Measurements from ENCODE around the gene MFNG. TPM values are rescaled to one million over a fixed set of nuclear protein-coding genes. Genes with fewer than 3 reads are reported as not detected.
A peak's percentile ranks its signal among the peaks of the same experiment; 100 is the strongest.

The MFNG gene
- total RNA-seq, 1 donor = 0.72 TPM

- H3K27me3 ChIP-seq (ENCODE audit: insufficient read depth, low read length) = no peaks in the 10 kb centered on the region
- no peaks in the 10 kb centered on the region for H4K20me1 ChIP-seq (ENCODE audit: insufficient read depth, low read length)
- H2AFZ ChIP-seq (ENCODE audit: low read length) = no peak overlapping the region
- no peak overlapping the region for H3K27ac ChIP-seq (ENCODE audit: low read depth, low read length)
- no peaks in the 10 kb centered on the region for H3K79me2 ChIP-seq (ENCODE audit: insufficient read depth, low read length)
- H3K36me3 ChIP-seq (ENCODE audit: insufficient read depth, low read length) = no peaks in the 10 kb centered on the region
- peaks cover 3% of the 10 kb centered on the region for H3K9me3 ChIP-seq (ENCODE audit: low read depth, low read length)
- no peak for TF ChIP-seq CTCF (IDR thresholded peaks at IDR 0.05; ENCODE audit: extremely low read depth, low read depth, low read length)
- H3K4me3 ChIP-seq (ENCODE audit: insufficient read depth, low read length) = no peak overlapping the region
- H3K4me2 ChIP-seq (ENCODE audit: insufficient read depth, low read length) = no peak overlapping the region
- DNase-seq (ENCODE audit: insufficient read length, low spot score, missing footprints) = peak; percentile 65
- H3K4me1 ChIP-seq (ENCODE audit: insufficient read depth, low read length) = no peaks in the 10 kb centered on the region
Measured at GRCh38 chr22:37439347-37439746, 46.8 kb downstream of the MFNG start.

DNA sequence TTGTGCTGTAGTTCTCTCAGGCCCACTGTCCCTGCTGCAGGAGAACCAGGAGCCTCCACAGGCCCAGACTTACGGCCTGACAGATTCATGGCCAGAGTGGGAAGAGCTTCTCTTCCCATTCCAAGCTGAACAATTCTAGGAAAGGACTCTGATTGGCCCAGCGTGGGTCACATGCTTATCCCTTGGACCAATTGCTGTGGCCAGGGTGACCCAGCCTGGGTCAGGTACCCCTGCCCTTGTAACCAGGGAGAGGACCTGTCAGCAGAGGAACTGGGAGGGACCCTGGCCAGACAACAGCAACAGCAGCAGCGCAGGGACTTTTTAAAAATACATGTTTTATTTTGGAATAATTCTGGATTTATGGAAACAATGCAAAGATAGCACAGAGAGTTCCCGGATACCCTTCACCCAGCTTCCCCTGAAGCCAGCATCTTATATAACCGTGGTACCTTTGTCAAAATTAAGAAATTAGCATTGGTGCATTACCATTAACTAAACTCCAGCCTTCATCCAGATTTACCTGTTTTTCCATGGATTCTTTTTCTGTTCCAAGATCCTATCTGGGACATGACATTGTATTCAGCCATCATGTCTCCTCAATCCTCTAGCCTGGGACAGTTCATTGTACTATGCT is 50.1 kb downstream of the MFNG start:
- Histone ChIP-seq H3K27ac (ENCODE audit: low read depth, low read length) (no peak overlapping the region), H2AFZ (ENCODE audit: low read length) (no peak overlapping the region), H4K20me1 (ENCODE audit: insufficient read depth, low read length) (no peaks in the 10 kb centered on the region), H3K36me3 (ENCODE audit: insufficient read depth, low read length) (no peaks in the 10 kb centered on the region), H3K4me3 (ENCODE audit: insufficient read depth, low read length) (no peak overlapping the region), H3K9me3 (ENCODE audit: low read depth, low read length) (peaks cover 12% of the 10 kb centered on the region), H3K4me2 (ENCODE audit: insufficient read depth, low read length) (no peak overlapping the region), H3K4me1 (ENCODE audit: insufficient read depth, low read length) (peaks cover 14% of the 10 kb centered on the region), H3K27me3 (ENCODE audit: insufficient read depth, low read length) (no peaks in the 10 kb centered on the region), H3K79me2 (ENCODE audit: insufficient read depth, low read length) (no peaks in the 10 kb centered on the region)
- no peak for TF ChIP-seq CTCF (IDR thresholded peaks at IDR 0.05; ENCODE audit: extremely low read depth, low read depth, low read length)
- peak; percentile 15 for DNase-seq (ENCODE audit: insufficient read length, low spot score, missing footprints)

DNA sequence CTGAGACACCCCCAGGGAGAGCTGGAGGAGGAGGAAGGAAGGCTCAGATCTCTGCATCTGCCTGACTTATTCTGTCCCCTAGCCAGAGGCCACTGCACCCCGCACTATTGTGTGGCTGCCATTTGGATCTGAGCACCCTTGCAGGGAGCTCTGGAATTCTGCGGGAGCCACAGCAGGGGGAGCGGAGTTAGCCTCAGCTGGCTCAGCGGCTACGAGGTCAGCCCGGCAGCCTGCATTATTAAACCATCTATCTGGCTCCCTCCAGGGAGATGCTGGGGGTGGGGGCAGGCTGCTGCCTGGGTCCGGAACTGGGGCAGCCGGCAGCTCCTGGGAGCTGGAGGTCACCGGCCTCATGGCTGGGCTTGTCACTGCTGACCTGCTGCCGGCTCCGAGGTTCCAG is 52.4 kb downstream of the MFNG start:
- no peak for TF ChIP-seq CTCF (IDR thresholded peaks at IDR 0.05; ENCODE audit: extremely low read depth, low read depth, low read length)
- peak; percentile 82 for DNase-seq (ENCODE audit: insufficient read length, low spot score, missing footprints)
- no peaks in the 10 kb centered on the region for H4K20me1 ChIP-seq (ENCODE audit: insufficient read depth, low read length)

DNA sequence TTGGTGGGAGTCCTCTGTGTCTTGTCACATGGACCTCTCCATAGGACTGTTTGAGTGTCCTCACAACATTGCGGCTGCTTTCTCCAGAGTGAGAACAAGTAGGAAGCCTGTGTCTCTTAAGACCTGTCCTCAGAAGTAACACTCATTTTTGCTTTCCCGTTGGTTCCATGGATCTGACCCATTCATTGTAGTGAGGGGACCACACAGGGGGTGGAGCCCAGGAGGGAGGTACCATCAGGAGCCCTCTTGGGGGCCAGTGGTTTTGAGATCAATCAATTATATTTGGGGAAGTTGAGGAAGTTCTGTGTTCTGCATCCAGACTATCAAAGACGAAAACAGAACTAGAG is 53.5 kb downstream of the MFNG start:
- Histone ChIP-seq H3K27ac (ENCODE audit: low read depth, low read length) (peak overlapping the region; percentile 83), H3K4me1 (ENCODE audit: insufficient read depth, low read length) (peaks cover 14% of the 10 kb centered on the region), H2AFZ (ENCODE audit: low read length) (peak overlapping the region; percentile 56), H4K20me1 (ENCODE audit: insufficient read depth, low read length) (peaks cover 6% of the 10 kb centered on the region), H3K79me2 (ENCODE audit: insufficient read depth, low read length) (no peaks in the 10 kb centered on the region), H3K4me2 (ENCODE audit: insufficient read depth, low read length) (no peak overlapping the region), H3K9me3 (ENCODE audit: low read depth, low read length) (peaks cover 9% of the 10 kb centered on the region), H3K4me3 (ENCODE audit: insufficient read depth, low read length) (no peak overlapping the region), H3K27me3 (ENCODE audit: insufficient read depth, low read length) (peaks cover 15% of the 10 kb centered on the region), H3K36me3 (ENCODE audit: insufficient read depth, low read length) (no peaks in the 10 kb centered on the region)
- peak; percentile 43 for DNase-seq (ENCODE audit: insufficient read length, low spot score, missing footprints)
- no peak for TF ChIP-seq CTCF (IDR thresholded peaks at IDR 0.05; ENCODE audit: extremely low read depth, low read depth, low read length)

More for the DNA sequence above, 52.4 kb downstream of the MFNG start:
- H3K4me2 ChIP-seq (ENCODE audit: insufficient read depth, low read length) = no peak overlapping the region
- H3K4me1 ChIP-seq (ENCODE audit: insufficient read depth, low read length) = peaks cover 14% of the 10 kb centered on the region
- no peak overlapping the region for H3K27ac ChIP-seq (ENCODE audit: low read depth, low read length)
- H3K9me3 ChIP-seq (ENCODE audit: low read depth, low read length) = peaks cover 9% of the 10 kb centered on the region
- no peak overlapping the region for H2AFZ ChIP-seq (ENCODE audit: low read length)
- no peaks in the 10 kb centered on the region for H3K79me2 ChIP-seq (ENCODE audit: insufficient read depth, low read length)
- no peaks in the 10 kb centered on the region for H3K36me3 ChIP-seq (ENCODE audit: insufficient read depth, low read length)
- peaks cover 4% of the 10 kb centered on the region for H3K27me3 ChIP-seq (ENCODE audit: insufficient read depth, low read length)
- no peak overlapping the region for H3K4me3 ChIP-seq (ENCODE audit: insufficient read depth, low read length)

Data from osteoblast (primary cell).